Stimulated activated CD4-positive, alpha-beta T cell treated with anti-CD3 and anti-CD28 coated beads, Interleukin-4, amount 100 ng/mL, for 4 hours (primary cell): ENCODE data around the gene SRGAP3.
"Not testable (repeated sequence)": the region's sequence is repeated elsewhere in the genome, so short reads cannot be mapped to it uniquely, and the experiment has no call there.

Experiments used
- DNase-seq, 2 experiments: peaks; one replicate each; pipeline ENCODE4 v3.0.0-alpha.2; 2020

SRGAP3 gene

DNA sequence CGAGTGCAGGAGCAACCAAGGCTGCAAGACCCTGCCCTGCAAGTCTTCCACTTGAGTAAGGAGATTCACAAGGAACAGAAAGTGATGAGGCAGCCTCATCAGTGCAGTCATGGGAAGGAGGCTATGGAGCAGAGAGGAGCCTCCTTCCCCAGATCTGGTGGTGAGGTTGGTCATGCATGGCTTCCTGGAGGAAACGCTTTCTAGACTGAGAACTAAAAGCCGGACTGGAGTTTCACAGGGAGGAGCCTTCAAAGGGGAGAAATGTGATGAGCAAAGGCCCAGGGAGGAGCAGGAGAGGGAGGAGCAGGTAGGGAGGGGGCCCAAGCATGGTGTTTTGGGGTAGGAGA, 139.9 kb downstream of the SRGAP3 start:
- no peak for DNase-seq

- DNase-seq, result no peak
These were observed 140.4 kb downstream of the SRGAP3 start for GRCh38 chr3:9108876-9109567.

DNA sequence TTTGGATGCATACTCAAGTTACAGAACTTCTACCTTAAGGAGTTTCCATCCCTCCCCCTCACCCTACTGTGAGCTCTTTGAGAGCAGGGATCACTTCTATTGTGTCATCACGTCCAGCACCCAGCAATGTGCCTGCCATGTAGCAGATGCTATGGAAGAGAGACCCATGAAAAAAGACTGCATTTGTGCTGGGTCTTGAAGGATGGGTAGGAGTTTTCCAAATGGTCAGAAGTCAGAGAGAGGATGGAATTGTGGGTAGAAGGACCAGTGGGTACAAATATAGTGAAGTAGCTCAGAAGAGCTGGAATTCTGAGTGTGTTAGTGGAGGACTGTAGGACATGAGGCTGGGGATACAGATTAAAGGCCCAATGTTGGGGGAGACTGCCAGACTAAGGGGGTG, 141.7 kb downstream of the SRGAP3 start:
- DNase-seq, result no peak

DNA sequence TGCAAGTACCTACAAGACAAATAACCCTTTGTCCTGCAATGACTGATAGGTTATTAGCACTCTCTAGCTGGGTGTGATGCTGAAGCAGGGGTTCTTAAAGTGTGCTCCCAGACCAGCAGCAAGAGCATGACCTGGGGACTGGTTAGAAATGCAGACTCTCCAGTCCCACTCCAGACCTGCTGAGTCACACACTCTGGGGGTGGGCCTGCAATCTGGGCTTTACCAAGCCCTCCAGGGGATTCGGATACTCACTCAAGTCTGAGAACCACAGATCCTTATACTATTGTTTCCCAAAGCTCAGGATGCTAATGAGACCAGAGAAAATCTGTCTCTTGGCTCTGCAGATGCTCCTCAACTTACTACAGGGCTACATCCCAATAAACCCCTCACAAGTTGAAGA, 144.0 kb downstream of the SRGAP3 start:
- DNase-seq, result no peak

GRCh38 chr3:9104121-9104520, 145.3 kb downstream of the SRGAP3 start:
- DNase-seq, result no peak

DNA sequence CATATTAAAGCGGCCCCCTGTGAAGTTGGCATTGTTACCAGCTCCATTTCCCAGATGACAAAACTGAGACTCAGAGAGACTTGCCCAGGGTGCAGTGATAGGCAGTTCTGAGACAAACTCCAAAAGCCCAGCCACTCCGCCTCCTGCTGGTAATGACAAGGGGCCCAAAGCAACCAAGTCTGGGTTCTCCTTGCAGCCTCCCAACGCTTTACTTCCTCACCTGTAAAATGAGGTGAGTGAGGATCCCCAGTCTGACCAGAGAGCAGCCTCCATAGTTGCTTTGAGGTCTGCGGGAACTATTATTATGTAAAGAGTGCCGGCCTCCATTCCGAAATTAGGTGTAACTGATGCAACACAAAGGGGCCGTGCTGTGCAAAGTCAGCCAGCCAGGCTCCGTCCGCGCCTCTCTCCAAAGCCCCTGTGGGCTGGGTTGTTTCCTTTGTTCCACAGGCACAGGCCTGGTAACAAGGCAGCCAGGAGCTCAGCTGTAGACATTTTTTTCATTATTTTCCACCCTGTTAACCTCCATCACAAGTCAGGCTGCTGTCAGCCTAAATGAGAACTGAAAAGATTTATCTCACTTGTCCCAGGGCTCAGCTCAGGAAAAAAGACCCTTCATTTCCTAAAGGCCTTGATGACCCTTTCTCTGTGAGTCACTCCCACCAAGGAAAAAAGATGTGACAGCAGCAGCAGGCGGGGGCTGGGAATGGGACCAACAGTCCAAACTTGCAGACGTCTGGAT, 147.0 kb downstream of the SRGAP3 start:
- no peak for DNase-seq

DNA sequence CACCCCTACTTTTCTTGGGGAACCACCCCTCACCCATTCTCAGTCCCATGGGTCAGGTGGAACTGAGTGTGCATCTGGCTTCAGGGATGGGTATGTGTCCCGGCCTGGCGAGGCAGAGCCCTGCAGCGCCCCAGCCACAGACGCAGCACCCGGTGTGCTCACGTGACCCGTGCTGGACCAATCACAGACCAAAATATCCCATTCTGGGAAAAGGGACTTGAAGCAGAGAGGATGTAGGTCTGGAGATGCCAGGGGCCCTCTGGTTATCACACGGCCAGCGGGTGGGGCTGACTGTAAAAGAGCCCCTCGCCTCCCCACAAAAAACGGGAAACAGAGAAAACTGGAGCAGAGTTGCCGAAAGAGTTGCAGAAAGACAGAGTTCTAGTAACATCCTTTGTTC, 148.2 kb downstream of the SRGAP3 start:
- DNase-seq, result no peak

- DNase-seq, result no peak
These were observed 148.9 kb downstream of the SRGAP3 start for GRCh38 chr3:9100513-9100894.

DNA sequence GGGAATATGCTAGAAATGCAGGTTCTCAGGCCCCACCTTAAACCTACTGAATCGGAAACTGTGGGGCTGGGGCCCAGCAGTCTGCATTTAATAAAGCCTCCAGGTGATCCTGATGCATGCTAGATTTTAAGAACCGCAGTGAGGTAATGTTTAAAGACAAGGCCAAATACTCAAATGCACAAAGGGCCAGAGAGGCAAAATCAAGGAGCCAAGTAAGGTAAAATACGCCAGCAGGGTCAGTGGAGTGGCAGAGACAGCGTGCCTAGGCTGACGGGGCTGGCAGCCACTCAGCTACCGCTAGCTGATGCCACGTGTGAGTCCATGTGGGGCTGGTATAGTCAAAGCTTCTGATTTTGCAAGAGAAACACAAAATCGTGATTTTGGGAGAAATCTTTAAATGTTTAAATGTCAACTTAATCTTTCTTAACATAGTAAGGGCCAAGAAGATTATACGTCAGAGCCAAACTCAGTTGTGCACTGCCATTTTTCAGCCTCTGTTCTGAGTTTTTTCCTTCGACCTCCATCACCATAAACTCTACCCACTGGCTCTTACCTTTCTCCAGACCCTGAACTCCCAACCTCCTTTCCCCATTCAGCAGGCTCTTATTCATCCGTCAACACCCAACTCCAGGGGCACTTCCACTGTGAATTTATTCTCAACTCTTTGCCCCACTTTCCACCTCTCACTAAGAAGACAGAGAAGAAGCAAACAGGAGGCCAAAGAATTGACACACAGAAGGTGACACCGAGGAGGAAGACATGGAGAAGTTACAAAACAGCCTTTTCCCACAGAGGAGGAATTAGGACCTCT, 149.5 kb downstream of the SRGAP3 start:
- no peak for DNase-seq

GRCh38 chr3:9098716-9099675, 150.4 kb downstream of the SRGAP3 start:
- no peak for DNase-seq

DNA sequence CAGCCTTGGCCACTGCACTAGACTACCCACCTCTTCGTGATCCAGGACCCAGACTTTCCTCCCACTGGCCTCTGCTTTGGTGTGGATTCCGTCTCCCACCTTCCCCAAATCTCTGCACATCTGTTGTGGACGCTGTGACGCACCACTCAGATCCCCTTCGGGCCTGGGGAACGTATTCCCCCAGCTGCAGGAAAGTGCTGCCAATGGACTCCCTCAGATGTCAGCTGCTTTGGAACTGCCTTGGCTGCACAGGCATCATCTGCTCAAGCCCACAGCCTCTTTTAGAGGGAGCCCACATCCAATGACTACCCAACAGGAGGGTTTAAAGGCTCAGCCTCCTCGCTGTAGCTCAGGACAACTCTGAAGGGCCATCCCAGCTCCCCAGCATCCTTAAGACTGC, 152.0 kb downstream of the SRGAP3 start:
- no peak for DNase-seq

DNA sequence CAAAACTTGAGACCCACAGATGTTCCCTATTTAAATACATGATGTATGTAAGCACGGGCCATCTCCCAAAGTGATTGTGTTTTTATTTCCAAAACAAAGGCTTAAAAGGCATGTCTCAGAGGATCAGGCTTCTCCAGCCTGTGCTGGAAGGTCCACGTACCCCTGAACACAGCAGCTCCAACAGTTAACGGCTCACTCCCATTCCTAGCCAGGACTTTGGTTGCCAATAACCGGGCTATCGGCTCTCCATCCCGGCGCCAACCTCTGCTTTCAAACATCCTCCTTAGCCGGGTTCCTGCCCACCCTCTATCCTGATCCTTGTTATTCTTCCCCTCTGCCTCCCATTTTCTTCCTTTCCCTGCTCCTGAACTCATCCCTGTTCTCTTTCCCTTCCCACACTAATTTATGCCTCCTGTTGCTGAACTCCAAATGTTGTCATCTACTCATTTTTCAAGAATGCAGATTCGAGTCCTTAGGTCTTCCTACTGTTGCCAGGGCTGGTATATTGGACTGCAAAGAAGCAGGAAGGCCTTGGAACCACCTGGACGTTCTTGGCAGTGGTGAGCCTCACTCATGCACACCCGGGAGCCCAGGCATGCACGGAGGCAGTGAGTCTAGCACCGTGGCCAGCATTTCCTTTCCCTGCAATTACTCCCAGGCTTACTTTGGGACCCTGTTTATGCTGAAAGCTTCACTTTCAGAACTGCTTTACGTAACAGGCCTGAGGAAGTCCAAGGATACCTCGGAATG, 157.8 kb downstream of the SRGAP3 start:
- no peak for DNase-seq

DNA sequence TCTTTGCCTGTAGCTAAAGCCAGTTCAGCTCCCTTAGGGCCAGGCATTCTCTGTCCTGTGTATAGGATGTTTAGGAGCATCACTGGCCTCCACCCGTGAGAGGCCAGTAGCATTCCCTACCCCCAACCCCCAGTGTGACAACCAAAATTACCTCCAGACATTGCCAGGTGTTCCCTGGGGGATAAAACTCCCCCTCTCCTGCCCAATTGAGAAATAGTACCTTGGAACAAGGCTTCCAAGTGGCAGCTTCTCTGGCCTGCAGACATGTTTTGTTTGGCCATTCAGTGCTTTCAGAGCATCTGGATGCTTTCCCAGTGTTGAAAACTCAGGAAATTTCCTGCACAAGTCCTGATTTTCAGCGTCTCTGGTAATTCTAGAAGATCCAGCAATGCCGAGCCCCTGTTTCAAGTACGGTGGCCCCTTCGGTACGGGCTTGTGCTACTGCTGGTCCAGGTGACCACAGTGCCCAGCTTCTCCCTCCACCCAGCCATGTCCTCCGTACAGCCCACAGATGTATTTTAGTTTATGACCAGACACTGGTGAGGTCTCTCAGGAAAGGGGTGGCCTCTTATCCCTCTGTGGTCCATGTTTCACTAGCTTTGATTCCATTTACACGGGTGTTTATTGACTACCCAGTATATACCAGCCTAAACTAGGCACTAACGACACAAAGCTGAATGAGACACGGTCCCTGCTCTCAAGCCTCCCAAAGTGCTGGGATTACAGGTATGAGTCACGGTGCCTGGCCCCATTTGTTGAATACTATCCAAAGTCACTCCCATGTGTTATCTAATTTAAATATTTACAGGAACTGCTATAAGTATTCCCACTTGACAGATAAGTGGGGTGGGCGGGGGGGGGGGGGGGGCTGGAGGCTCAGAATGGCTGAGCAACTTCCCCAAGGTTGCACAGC, 160.7 kb downstream of the SRGAP3 start:
- DNase-seq, result no peak

GRCh38 chr3:9087831-9088413, 161.5 kb downstream of the SRGAP3 start:
- no peak for DNase-seq

- DNase-seq, result not testable (repeated sequence)
These were observed 164.0 kb downstream of the SRGAP3 start for GRCh38 chr3:9085428-9085827.

DNA sequence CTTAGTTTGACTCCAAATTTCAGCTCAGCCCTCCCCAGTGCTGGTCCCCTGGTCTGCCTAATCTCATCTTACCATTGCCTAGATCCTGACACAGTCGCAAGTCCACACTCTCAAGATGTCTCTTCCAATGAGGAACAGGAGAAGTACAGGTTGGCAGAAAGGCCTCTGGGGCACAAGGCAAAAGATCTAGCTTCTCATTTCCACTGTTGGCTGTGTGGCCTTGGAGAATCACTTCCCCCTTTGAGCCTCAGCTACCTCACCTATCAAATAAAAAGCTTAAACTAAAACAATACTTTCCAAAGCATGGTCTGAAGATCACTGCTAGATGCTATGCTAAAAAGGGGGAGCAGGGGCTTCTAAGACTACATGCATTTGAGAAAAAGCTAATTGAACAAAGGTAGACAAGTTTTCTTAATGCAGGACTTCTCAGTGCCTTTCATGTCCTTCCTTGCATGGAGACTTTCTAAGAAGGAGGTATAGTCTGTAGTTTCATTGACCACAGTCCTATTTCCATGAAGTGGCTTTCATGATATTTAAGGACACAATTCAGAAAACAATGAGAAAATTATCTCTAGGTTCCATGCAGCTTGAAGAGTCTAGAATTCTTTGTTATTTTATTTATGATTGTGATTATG, 168.1 kb downstream of the SRGAP3 start:
- DNase-seq, result no peak

DNA sequence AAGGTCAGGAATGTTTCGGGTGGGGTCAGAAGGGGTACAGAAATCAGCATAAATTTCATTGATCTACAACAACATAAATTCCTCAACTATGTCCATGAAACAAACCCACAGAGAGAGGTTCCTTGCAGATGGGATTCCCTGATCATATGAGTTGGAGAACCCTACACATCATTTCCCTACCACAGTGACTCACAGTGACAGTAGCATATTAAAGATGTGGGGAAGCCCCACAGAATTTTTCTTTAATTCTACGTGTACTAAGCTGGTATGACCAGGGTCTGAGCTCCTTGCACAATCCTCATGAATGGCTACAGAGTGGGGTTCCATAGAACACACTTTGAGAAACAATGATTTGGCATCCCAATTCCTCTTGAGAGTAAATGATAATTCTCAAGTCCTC, 169.3 kb downstream of the SRGAP3 start:
- no peak for DNase-seq

GRCh38 chr3:9079676-9080075, 169.8 kb downstream of the SRGAP3 start:
- no peak for DNase-seq

- DNase-seq, result no peak
These were observed 170.7 kb downstream of the SRGAP3 start for GRCh38 chr3:9078561-9079240.
